ENCODE data around the gene PRKAR1B. TPM values are rescaled to one million over a fixed set of nuclear protein-coding genes. Genes with fewer than 3 reads are reported as not detected.

The PRKAR1B gene
- total RNA-seq, 1 experiment from 2014 or later: 14.1 TPM

GRCh38 chr7:756928-757560, 30.0 kb upstream of the PRKAR1B start:
- ATAC-seq: no peak
- RAD21 ChIA-PET (ENCODE audit: low non-redundant PET in 1 of 2, low total read pairs in 2 of 2, uncharacterized antibody in 2 of 2, unreplicated experiment in 2 of 2): no interaction called here
- CTCF ChIA-PET: no interaction called here

More at GRCh38 chr7:756928-757560, 30.0 kb upstream of the PRKAR1B start:
- Histone ChIP-seq H3K9me2 (ENCODE audit: insufficient read depth) (no peaks in the 10 kb centered on the region), H3K79me2 (ENCODE audit: insufficient read depth, low read length) (peaks cover 13% of the 10 kb centered on the region; the same call in 1 of the 2 replicates), H3K27ac (ENCODE audit: low read depth, low read length) (no peak overlapping the region), H3K36me3 (ENCODE audit: control insufficient read depth in 1 of 2, insufficient read depth in 2 of 2, low read length in 2 of 2) (peaks cover 19 to 38% of the 10 kb centered on the region in 2 experiments), H3K9ac (ENCODE audit: low read length) (no peak overlapping the region), H3K27me3 (ENCODE audit: insufficient read depth, low read length) (no peaks in the 10 kb centered on the region), H3K4me3 (replicated peaks in 1 of 2; ENCODE audit: low read depth in 1 of 2, low read length in 2 of 2) (no peak overlapping the region), H4K20me1 (ENCODE audit: insufficient read depth) (no peaks in the 10 kb centered on the region), H3K4me2 (ENCODE audit: low read length) (no peak overlapping the region), H2AFZ (ENCODE audit: low read depth, low read length, poor library complexity, severe bottlenecking) (no peak overlapping the region), H3K4me1 (ENCODE audit: control insufficient read depth in 1 of 2, insufficient read depth in 2 of 2, low read length in 2 of 2) (no peaks in the 10 kb centered on the region), H3K9me3 (ENCODE audit: control insufficient read depth in 1 of 2, insufficient read depth in 1 of 2, low read depth in 1 of 2, low read length in 2 of 2) (no peaks in the 10 kb centered on the region)
- POLR2A ChIA-PET: no interaction called here
- TF ChIP-seq REST (IDR thresholded peaks at IDR 0.05; ENCODE audit: low read depth): no peak
- no peak for TF ChIP-seq ZNF274 (IDR thresholded peaks at IDR 0.05; ENCODE audit: low read depth, low read length)
- no peak for TF ChIP-seq SIN3A (IDR thresholded peaks at IDR 0.05; ENCODE audit: low read depth)
- TF ChIP-seq ZBTB33 (IDR thresholded peaks at IDR 0.05; ENCODE audit: extremely low read depth, insufficient replicate concordance, low read length): no peak
- no peak for TF ChIP-seq CTCF (IDR thresholded peaks at IDR 0.05 in 2 of 3, conservative IDR thresholded peaks at IDR 0.05 in 1 of 3; ENCODE audit: borderline replicate concordance in 1 of 3, insufficient read depth in 1 of 3, low read depth in 2 of 3, low read length in 2 of 3)
- no peak for TF ChIP-seq ATF3 (IDR thresholded peaks at IDR 0.05)
- TF ChIP-seq EGR1 (IDR thresholded peaks at IDR 0.05; ENCODE audit: low read depth): no peak
- TF ChIP-seq CBX3 (IDR thresholded peaks at IDR 0.05; ENCODE audit: low read depth): no peak
- no peak for TF ChIP-seq TCF7L2 (IDR thresholded peaks at IDR 0.05; ENCODE audit: borderline replicate concordance, extremely low read depth, insufficient read depth, insufficient read length)
- TF ChIP-seq RAD21 (IDR thresholded peaks at IDR 0.05; ENCODE audit: low read depth): no peak
- TF ChIP-seq ZFX (IDR thresholded peaks at IDR 0.05): no peak
- BruUV-seq (replicated peaks): no TSS peak
- no peak for DNase-seq (ENCODE audit: low read depth, low spot score)
- intact Hi-C loops (cut with micrococcal nuclease): no loop called here

All from HCT116 (cell line).